Activated CD8-positive, alpha-beta T cell treated with anti-CD3 and anti-CD28 coated beads, Interleukin-2, amount 10 ng/mL, durations not matched to agents 7 days and 5 days (primary cell): ENCODE results near the gene ORMDL1. TPM values are rescaled to one million over a fixed set of nuclear protein-coding genes. Genes with fewer than 3 reads are reported as not detected.
"Not testable (repeated sequence)": the region's sequence is repeated elsewhere in the genome, so short reads cannot be mapped to it uniquely, and the experiment has no call there.

Experiments
- ATAC-seq: fragments of 150-1000 bp; cut with Tn5 transposase; one replicate; pipeline ENCODE4 v1.10.0; 2021; ENCODE audit warnings: moderate library complexity
- CTCF ChIA-PET: fragments of 350-600 bp; sonication (Branson Sonifier 250); formaldehyde crosslinking; loops from one replicate; lab custom pipeline; 2021; ENCODE audit warnings: antibody characterized with exemption; lab: Charles Lee
- POLR2A ChIA-PET: fragments of 350-600 bp; sonication (Branson Sonifier 250); formaldehyde crosslinking; loops from one replicate; lab custom pipeline; 2021; ENCODE audit warnings: antibody characterized with exemption; lab: Charles Lee
- DNase-seq: peaks from one replicate; pipeline ENCODE4 v3.0.0-alpha.2; 2020
- H3K27ac Mint-ChIP-seq: one replicate; pipeline ENCODE4 v1.8.0; 2021; ENCODE audit warnings: mild to moderate bottlenecking, mixed read lengths
- H3K27me3 Mint-ChIP-seq: one replicate; pipeline ENCODE4 v1.8.0; 2021; ENCODE audit warnings: low read depth, mixed read lengths
- H3K36me3 Mint-ChIP-seq: one replicate; pipeline ENCODE4 v1.8.0; 2021; ENCODE audit warnings: low read depth, mixed read lengths
- H3K4me1 Mint-ChIP-seq: one replicate; pipeline ENCODE4 v1.8.0; 2021; ENCODE audit warnings: low read depth, mixed read lengths
- H3K4me3 Mint-ChIP-seq: one replicate; pipeline ENCODE4 v1.8.0; 2021; ENCODE audit warnings: mild to moderate bottlenecking, mixed read lengths
- H3K9me3 Mint-ChIP-seq: one replicate; pipeline ENCODE4 v1.8.0; 2022; ENCODE audit warnings: mixed read lengths; ENCODE audit not compliant: insufficient read depth
- total RNA-seq, 2 experiments: library from RNA; stranded (reverse); gene quantifications; one replicate each; pipeline ENCODE4 v1.2.3, GENCODE V29; 2021

Gene ORMDL1
- total RNA-seq, 2 experiments from 2014 or later: 59.4 to 61.0 TPM

DNA sequence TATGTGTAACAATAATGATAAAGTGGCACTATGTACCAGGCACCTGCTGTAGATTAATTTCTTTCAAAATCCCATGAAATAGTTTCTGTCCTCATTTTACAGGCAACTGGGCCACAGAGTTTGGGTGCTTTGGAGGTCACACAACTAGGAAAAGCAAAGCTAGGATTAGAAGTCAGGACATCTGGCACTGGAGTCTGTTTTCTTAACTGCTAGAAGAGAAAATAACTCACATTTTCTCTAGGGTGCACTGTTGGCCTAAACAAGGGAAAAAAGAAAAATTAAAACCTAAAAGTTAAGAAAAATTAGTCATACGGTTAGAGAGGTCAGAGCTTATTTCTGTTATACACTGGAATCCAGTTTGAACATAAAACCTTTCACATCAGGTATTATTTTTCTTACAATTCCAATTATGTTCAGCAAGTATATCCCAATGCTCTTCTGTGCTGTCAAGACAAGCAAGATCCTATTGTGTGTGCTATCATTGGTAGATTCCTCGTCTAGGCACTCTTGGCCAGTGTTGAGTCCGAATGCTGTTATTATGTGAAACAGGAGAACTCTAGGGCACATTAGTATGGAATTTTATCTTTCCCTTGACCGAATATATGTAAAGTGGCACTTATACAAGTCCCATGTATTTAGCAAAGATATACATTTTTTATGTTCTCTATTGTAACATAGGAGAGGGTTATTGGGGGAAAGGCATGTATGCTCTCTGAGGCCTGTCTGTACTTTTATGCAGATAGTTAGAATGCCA, 20.1 kb downstream of the ORMDL1 start:
- ChIA-PET POLR2A (interaction anchor here (0.6 to 2.3 kb wide), 7 partner anchors 10 to 554 kb away, joined by 3 to 20 read pairs (median 7); partner anchors contain the start of genes ASNSD1, ORMDL1 and PMS1), CTCF (interaction anchor here (1.2 to 5.7 kb wide), 8 partner anchors 9 to 555 kb away, joined by 3 to 100 read pairs (median 27); partner anchors contain the start of genes ANKAR and ASNSD1)
- no peak for DNase-seq
- H3K36me3 Mint-ChIP-seq: peaks cover 18% of the 10 kb centered on the region
- peaks cover 15% of the 10 kb centered on the region for H3K4me1 Mint-ChIP-seq
- H3K9me3 Mint-ChIP-seq: no peaks in the 10 kb centered on the region
- no peak overlapping the region for H3K27ac Mint-ChIP-seq
- ATAC-seq: no peak
- H3K4me3 Mint-ChIP-seq: no peak overlapping the region
- H3K27me3 Mint-ChIP-seq: no peaks in the 10 kb centered on the region

DNA sequence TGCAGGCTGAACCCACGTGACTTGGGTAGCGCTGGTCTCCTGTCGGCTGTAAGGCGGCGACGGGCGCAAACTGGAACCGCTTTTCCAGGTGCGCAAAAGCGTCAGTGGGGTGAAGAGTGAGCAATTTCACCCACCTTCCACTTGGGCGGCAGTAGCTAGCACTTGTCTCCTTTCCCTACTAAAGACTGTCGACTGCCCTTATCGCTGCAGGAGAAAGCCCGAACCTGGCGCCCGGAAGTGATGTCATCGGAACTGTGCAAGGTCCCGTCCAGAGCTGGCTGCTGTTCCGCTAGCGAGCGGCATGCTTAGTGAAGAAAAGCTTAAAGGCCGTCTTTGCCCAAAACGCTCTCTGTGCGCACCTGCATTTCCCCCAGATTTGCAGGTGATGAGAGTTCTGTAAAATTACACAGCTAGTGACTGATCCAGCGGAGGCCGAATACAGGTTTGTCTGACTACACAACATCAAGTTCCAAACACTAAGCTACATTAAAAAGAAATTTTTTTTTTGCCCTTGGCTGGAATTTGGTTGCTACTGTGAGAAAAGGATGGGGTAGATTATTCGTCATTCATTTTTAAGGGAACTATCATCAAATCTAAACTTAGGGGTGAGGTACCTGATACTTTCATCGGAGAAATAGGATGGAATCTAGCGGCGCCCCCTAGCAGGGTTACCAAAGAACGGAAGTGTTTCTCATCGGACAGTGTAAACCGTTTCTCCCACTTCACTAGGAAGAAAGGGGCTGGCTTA, 21.4 kb downstream of the ORMDL1 start, which contains the start of gene OSGEPL1:
OSGEPL1 (minus strand) TSS at position 242 of the 748 bp plus-strand sequence. CDS start 1,152 bp downstream, outside the sequence.
- Mint-ChIP-seq H3K27ac (peak within 1 kb of the TSS; percentile 98), H3K36me3 (peaks cover 19% of the 10 kb centered on the region), H3K4me1 (peaks cover 15% of the 10 kb centered on the region), H3K4me3 (peak within 1 kb of the TSS; percentile 93), H3K27me3 (no peaks in the 10 kb centered on the region), H3K9me3 (no peaks in the 10 kb centered on the region)
- DNase-seq: peak; percentile 96
- ChIA-PET POLR2A (interaction anchor here (0.6 to 2.3 kb wide), 23 partner anchors 11 to 788 kb away, joined by 3 to 22 read pairs (median 4); partner anchors contain the start of genes ASNSD1, COL3A1, NEMP2 and ORMDL1), CTCF (interaction anchor here (0.6 to 5.7 kb wide), 36 partner anchors 10 to 1122 kb away, joined by 3 to 100 read pairs (median 3); partner anchors contain the start of genes ANKAR, ASNSD1, ORMDL1 and PMS1)
- ATAC-seq: peak; percentile 98

DNA sequence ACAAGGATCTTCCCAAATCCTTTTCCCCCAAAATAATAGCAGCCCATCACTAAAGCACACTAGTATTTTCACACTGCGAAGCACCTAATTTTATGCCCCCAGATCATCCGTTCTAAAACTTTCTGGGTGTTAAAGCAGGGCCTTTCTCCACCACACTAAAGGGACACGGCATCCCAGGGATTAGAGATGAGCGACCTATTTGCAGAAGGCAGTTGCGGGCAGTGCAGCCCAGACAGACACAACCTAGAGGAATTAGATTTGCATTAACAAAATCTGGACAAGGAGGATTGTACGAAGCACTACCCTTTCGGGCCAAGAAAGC, 21.9 kb downstream of the ORMDL1 start:
- ChIA-PET CTCF (interaction anchor here (0.7 to 5.7 kb wide), 32 partner anchors 11 to 1122 kb away, joined by 3 to 100 read pairs (median 4); partner anchors contain the start of genes ANKAR, ASNSD1, ORMDL1 and PMS1), POLR2A (interaction anchor here (0.7 to 2.3 kb wide), 18 partner anchors 11 to 772 kb away, joined by 3 to 22 read pairs (median 4); partner anchors contain the start of genes ASNSD1, NEMP2, ORMDL1 and PMS1)
- Mint-ChIP-seq H3K27me3 (no peaks in the 10 kb centered on the region), H3K4me3 (peak overlapping the region; percentile 93), H3K27ac (peak overlapping the region; percentile 98), H3K9me3 (no peaks in the 10 kb centered on the region), H3K36me3 (peaks cover 18% of the 10 kb centered on the region), H3K4me1 (peaks cover 15% of the 10 kb centered on the region)
- DNase-seq (no peak), ATAC-seq (no peak)

DNA sequence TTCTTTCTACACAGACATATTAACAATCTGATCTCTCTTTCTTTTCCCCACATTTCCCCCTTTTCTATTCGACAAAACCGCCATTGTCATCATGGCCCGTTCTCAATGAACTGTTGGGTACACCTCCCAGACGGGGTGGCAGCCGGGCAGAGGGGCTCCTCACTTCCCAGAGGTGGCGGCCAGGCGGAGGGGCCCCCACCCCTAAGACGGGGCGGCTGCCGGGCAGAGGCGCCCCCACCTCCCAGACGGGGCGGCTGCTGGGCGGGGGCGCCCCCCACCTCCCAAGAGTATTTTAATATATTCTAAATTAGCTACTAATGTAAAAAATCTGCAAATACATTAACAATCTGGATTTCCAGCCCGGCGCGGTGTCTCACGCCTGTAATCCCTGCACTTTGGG, 24.0 kb downstream of the ORMDL1 start:
- not testable (repeated sequence) for DNase-seq, H3K9me3 Mint-ChIP-seq, ATAC-seq, H3K4me3 Mint-ChIP-seq, H3K27me3 Mint-ChIP-seq, H3K36me3 Mint-ChIP-seq, H3K27ac Mint-ChIP-seq
- peaks cover 15% of the 10 kb centered on the region for H3K4me1 Mint-ChIP-seq
- CTCF ChIA-PET: interaction anchor here (1.5 to 5.7 kb wide), 4 partner anchors 10 to 99 kb away, joined by 4 to 100 read pairs (median 52); partner anchors contain the start of genes ANKAR and ASNSD1
- POLR2A ChIA-PET: interaction anchor here (0.6 kb wide), 1 partner anchor 56 kb away, joined by 3 read pairs; no protein-coding TSS in a partner anchor

DNA sequence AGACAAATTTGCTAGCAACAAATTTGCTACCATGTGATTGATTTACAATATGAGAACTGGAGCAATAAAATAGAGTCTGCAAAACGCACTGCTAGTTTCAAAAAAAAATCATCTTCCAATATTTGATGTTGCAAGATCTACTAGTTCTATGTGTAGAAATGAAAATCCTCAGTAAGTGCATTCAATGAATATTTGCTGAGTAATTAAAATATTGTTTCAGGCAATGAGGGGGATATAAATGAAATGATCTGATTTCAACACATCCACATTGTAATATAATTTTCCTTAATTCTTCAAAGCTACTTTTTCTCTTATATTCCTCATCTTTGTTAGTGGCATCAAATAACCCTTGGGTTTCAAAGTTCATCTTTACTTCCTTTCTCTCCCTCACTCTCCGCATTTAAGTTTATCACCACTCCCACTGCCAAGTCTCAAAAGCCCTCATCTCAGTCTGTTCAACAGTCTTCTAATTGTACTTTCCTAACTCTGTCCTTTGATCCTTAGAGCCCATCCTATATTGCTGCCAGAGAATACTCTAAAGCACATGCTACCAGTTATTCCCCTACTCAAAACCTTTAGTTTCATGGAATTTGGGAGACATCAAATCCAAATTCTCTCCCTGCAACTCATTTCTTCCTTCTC, 27.7 kb downstream of the ORMDL1 start:
- Mint-ChIP-seq H3K4me1 (peaks cover under 1% of the 10 kb centered on the region), H3K4me3 (no peak overlapping the region), H3K9me3 (no peaks in the 10 kb centered on the region), H3K27me3 (no peaks in the 10 kb centered on the region), H3K27ac (no peak overlapping the region), H3K36me3 (peaks cover 9% of the 10 kb centered on the region)
- ChIA-PET POLR2A (no interaction called here), CTCF (interaction anchor here (1.5 kb wide), 1 partner anchor 23 kb away, joined by 4 read pairs; no protein-coding TSS in a partner anchor)
- DNase-seq (no peak), ATAC-seq (no peak)

DNA sequence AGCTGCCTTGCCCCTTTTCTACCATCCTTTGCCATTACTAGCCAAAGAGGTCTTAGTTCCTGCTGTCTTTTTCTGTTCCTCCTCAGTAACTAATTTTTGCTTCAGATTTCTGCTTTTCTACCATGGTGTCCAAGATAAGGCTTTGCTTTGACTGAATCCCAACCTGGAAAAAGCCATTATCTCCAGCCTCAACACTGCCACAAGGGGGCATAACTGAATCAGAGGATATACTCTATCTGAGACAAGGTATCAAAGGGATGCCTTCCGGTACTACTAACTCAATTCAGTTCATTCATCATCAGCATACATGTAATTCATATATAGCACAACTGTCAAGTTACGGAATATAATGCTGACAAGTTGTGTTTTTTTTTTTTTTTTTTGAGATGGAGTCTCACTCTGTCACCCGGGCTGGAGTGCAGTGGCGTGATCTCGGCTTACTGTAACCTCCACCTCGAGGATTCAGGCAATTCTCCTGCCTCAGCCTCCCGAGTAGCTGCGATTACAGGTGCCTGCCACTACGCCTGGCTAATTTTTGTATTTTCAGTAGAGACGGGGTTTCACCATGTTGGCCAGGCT, 33.0 kb downstream of the ORMDL1 start:
- Mint-ChIP-seq H3K4me3 (no peak overlapping the region), H3K27me3 (no peaks in the 10 kb centered on the region), H3K4me1 (no peaks in the 10 kb centered on the region), H3K27ac (no peak overlapping the region), H3K9me3 (no peaks in the 10 kb centered on the region), H3K36me3 (peaks cover 10% of the 10 kb centered on the region)
- ChIA-PET POLR2A (interaction anchor here (1.9 kb wide), 1 partner anchor 12 kb away, joined by 7 read pairs; the partner anchor contains the start of gene OSGEPL1), CTCF (interaction anchor here (0.7 to 7.3 kb wide), 10 partner anchors 11 to 320 kb away, joined by 3 to 67 read pairs (median 4); partner anchors contain the start of gene OSGEPL1)
- DNase-seq (peak; percentile 55), ATAC-seq (peak; percentile 81)

DNA sequence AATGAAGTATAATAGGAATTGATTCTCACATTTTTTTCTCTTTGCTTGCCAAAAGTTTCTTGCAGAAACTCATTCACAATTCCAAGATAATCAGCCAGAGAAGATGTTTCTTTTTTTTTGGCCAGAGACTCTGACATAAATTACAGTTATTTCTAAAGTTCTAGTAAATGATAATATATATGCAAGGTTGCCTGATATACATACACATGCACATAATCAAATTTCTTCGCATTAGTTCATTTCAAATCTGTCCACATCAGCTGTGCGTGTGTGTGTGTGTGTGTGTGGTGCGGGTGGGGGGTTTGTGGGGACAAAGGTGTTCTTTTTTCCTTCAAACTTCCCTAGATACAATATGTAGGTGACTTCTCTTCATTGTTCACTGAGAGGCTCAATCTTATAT, 54.7 kb downstream of the ORMDL1 start:
- no peak for DNase-seq
- Mint-ChIP-seq H3K4me1 (no peaks in the 10 kb centered on the region), H3K4me3 (no peak overlapping the region), H3K27me3 (no peaks in the 10 kb centered on the region), H3K36me3 (no peaks in the 10 kb centered on the region), H3K27ac (no peak overlapping the region), H3K9me3 (no peaks in the 10 kb centered on the region)
- no peak for ATAC-seq
- ChIA-PET CTCF (no interaction called here), POLR2A (no interaction called here)

DNA sequence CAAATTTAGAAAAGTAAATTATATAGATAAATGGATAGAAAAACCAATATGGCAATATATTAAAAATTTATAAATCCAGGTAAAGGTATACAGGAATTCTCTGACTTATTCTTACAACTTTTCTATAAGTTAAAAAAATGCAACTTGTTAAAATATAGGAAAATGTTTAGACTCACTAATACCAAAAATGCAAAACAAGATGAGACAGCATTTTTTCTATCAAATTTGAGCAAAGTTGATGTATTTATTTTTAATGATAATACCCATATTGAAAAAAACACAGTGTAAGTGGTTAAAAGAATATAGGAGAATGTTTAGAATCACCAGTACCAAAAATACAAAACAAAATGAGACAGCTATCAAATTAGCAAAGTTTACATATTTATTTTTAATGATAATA, 57.3 kb downstream of the ORMDL1 start:
- DNase-seq (no peak), ATAC-seq (no peak)
- Mint-ChIP-seq H3K27me3 (no peaks in the 10 kb centered on the region), H3K36me3 (no peaks in the 10 kb centered on the region), H3K4me1 (no peaks in the 10 kb centered on the region), H3K9me3 (no peaks in the 10 kb centered on the region), H3K27ac (no peak overlapping the region), H3K4me3 (no peak overlapping the region)
- ChIA-PET CTCF (no interaction called here), POLR2A (no interaction called here)

DNA sequence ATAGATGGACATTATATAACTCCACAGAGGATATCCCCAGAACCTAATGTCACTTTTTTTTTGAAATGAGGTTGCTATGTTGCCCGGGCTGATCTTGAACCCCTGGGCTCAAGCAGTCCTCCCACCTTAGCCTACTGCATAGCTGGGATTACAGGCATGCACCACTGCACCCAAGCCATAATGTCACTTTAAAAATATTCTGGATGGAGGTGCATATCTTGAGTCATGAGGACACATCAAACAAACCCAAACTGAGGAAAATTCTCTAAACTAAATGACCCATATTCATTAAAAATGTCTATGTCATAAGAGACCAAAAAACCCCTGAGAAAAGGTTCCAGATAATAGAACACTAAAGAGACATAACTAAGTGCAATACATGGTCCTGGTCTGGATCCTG, 57.9 kb downstream of the ORMDL1 start:
- H3K9me3 Mint-ChIP-seq: no peaks in the 10 kb centered on the region
- ChIA-PET POLR2A (no interaction called here), CTCF (no interaction called here)
- no peaks in the 10 kb centered on the region for H3K27me3 Mint-ChIP-seq
- no peaks in the 10 kb centered on the region for H3K36me3 Mint-ChIP-seq
- no peak for DNase-seq
- no peak for ATAC-seq
- H3K4me1 Mint-ChIP-seq: no peaks in the 10 kb centered on the region
- no peak overlapping the region for H3K4me3 Mint-ChIP-seq
- H3K27ac Mint-ChIP-seq: no peak overlapping the region

DNA sequence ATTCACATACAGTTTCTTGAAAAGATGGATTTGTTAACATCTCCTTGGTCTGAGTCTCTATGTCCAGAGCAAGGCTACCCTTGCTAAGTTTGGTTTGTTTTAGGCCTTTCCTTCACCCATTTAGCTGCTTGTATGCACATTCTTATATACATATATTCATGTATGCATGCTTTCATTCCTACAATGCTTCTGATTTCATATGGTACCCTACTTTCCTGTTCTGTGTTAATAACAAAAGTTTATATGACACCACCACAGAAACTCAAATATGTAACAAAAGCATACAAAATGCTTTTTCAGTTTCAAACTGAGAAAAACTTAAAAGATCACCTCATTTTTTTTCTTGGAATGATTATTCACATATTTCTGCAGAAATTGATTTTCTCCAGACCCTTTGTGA, 60.9 kb downstream of the ORMDL1 start:
- H3K9me3 Mint-ChIP-seq: no peaks in the 10 kb centered on the region
- no peak overlapping the region for H3K4me3 Mint-ChIP-seq
- no peaks in the 10 kb centered on the region for H3K4me1 Mint-ChIP-seq
- no peak for DNase-seq
- CTCF ChIA-PET: interaction anchor here (1.1 to 1.4 kb wide), 2 partner anchors 39 to 75 kb away, joined by 3 read pairs; partner anchors contain the start of gene OSGEPL1
- no peak overlapping the region for H3K27ac Mint-ChIP-seq
- H3K36me3 Mint-ChIP-seq: no peaks in the 10 kb centered on the region
- ATAC-seq: no peak
- POLR2A ChIA-PET: no interaction called here
- H3K27me3 Mint-ChIP-seq: no peaks in the 10 kb centered on the region
